HG03457 (cell line): ENCODE measurements around the gene STOX2.
"Not testable (repeated sequence)": the region's sequence is repeated elsewhere in the genome, so short reads cannot be mapped to it uniquely, and the experiment has no call there.

ENCODE experiments used
- ATAC-seq: cut with Tn5 transposase; IDR thresholded peaks from one replicate; pipeline ENCODE4 v1.9.1; 2021; ENCODE audit warnings: moderate number of reproducible peaks; ENCODE audit not compliant: unreplicated experiment

STOX2 gene

GRCh38 chr4:184016759-184017668 is 111.9 kb downstream of the STOX2 start:
- no peak for ATAC-seq

GRCh38 chr4:184019076-184019475 is 114.0 kb downstream of the STOX2 start:
- no peak for ATAC-seq

GRCh38 chr4:184019667-184020623 is 114.8 kb downstream of the STOX2 start:
- ATAC-seq = no peak

- ATAC-seq = no peak
These were observed 116.3 kb downstream of the STOX2 start for GRCh38 chr4:184021389-184021788.

GRCh38 chr4:184022679-184023383 is 117.7 kb downstream of the STOX2 start:
- ATAC-seq = no peak

GRCh38 chr4:184024637-184025036 is 119.5 kb downstream of the STOX2 start:
- no peak for ATAC-seq

GRCh38 chr4:184028561-184029374 is 123.7 kb downstream of the STOX2 start:
- ATAC-seq = no peak

GRCh38 chr4:184030036-184030435 is 124.9 kb downstream of the STOX2 start:
- no peak for ATAC-seq

GRCh38 chr4:184030764-184031163 is 125.7 kb downstream of the STOX2 start:
- no peak for ATAC-seq

- no peak for ATAC-seq
These were observed 127.0 kb downstream of the STOX2 start for GRCh38 chr4:184032091-184032490.

- no peak for ATAC-seq
These were observed 134.9 kb downstream of the STOX2 start for GRCh38 chr4:184039963-184040383.

GRCh38 chr4:184041156-184041555 is 136.0 kb downstream of the STOX2 start:
- ATAC-seq = no peak

- no peak for ATAC-seq
These were observed 141.0 kb downstream of the STOX2 start for GRCh38 chr4:184046148-184046547.

GRCh38 chr4:184051262-184051661 is 146.2 kb downstream of the STOX2 start:
- ATAC-seq = not testable (repeated sequence)

GRCh38 chr4:184052616-184053015 is 147.5 kb downstream of the STOX2 start:
- ATAC-seq = no peak

GRCh38 chr4:184053434-184053833 is 148.3 kb downstream of the STOX2 start:
- ATAC-seq = no peak

GRCh38 chr4:184056877-184057276 is 151.8 kb downstream of the STOX2 start:
- ATAC-seq = no peak

GRCh38 chr4:184058026-184058425 is 152.9 kb downstream of the STOX2 start:
- ATAC-seq = no peak

GRCh38 chr4:184059099-184059498 is 154.0 kb downstream of the STOX2 start:
- ATAC-seq = no peak

GRCh38 chr4:184061582-184061981 is 156.5 kb downstream of the STOX2 start:
- ATAC-seq = no peak
